DND-41 (cell line): ENCODE data around the gene RAE1.

Experiments
- ATAC-seq: fragments of 200-7000 bp; cut with Tn5 transposase; 3 replicates; pipeline ENCODE4 v1.9.1; 2021; ENCODE audit warnings: low read depth; ENCODE audit not compliant: insufficient read depth
- DNase-seq: peaks from one replicate; pipeline ENCODE4 v3.0.0-alpha.2; 2020
- H2AFZ ChIP-seq: 2 replicates; pipeline ENCODE4 v1.6.0; 2012; ENCODE audit warnings: low read depth, low read length
- H3K27ac ChIP-seq: 2 replicates; pipeline ENCODE4 v1.5.1; 2012; ENCODE audit warnings: low read length, inconsistent platforms
- H3K27me3 ChIP-seq: fragments of 200-600 bp; sonication (generic); 2 replicates; pipeline ENCODE4 v1.6.0; 2012; ENCODE audit warnings: low read length, mild to moderate bottlenecking, inconsistent platforms; ENCODE audit not compliant: insufficient read depth, poor library complexity
- H3K36me3 ChIP-seq: 2 replicates; pipeline ENCODE4 v1.5.1; 2012; ENCODE audit warnings: low read length, inconsistent platforms; ENCODE audit not compliant: insufficient read depth
- H3K4me1 ChIP-seq: 2 replicates; pipeline ENCODE4 v1.5.1; 2012; ENCODE audit warnings: mild to moderate bottlenecking, low read length; ENCODE audit not compliant: insufficient read depth
- H3K4me2 ChIP-seq: 2 replicates; pipeline ENCODE4 v1.6.0; 2012; ENCODE audit warnings: mild to moderate bottlenecking, moderate library complexity, low read length, inconsistent platforms; ENCODE audit not compliant: insufficient read depth
- H3K4me3 ChIP-seq, 2 experiments: fragments of 200-600 bp in 1 of 2; shearing (Covaris generic) in 1 of 2; 2 replicates each; pipeline ENCODE4 v1.5.1; 2012 to 2016; ENCODE audit warnings: inconsistent platforms in 2 of 2, low read length in 2 of 2, mild to moderate bottlenecking in 2 of 2, low read depth in 1 of 2, moderate library complexity in 1 of 2
- H3K79me2 ChIP-seq: 2 replicates; pipeline ENCODE4 v1.6.0; 2012; ENCODE audit warnings: low read length, inconsistent platforms; ENCODE audit not compliant: insufficient read depth
- H3K9ac ChIP-seq: 2 replicates; pipeline ENCODE4 v1.6.0; 2012; ENCODE audit warnings: low read depth, mild to moderate bottlenecking, inconsistent platforms, low read length, moderate library complexity
- H3K9me3 ChIP-seq: 2 replicates; pipeline ENCODE4 v1.5.1; 2012; ENCODE audit warnings: low read length, moderate library complexity, mild to moderate bottlenecking, inconsistent platforms; ENCODE audit not compliant: insufficient read depth, severe bottlenecking
- H4K20me1 ChIP-seq: 2 replicates; pipeline ENCODE4 v1.6.0; 2012; ENCODE audit warnings: low read length; ENCODE audit not compliant: insufficient read depth
- CTCF ChIP-seq: IDR thresholded peaks from 2 replicates; pipeline ENCODE4 v1.5.1; 2012; ENCODE audit warnings: borderline replicate concordance, low read length, moderate library complexity, mild to moderate bottlenecking; ENCODE audit not compliant: poor library complexity, severe bottlenecking; ENCODE audit errors: extremely low read depth
- EZH2 ChIP-seq: IDR thresholded peaks from 3 replicates; pipeline ENCODE4 v1.6.1; 2012; ENCODE audit warnings: borderline replicate concordance, low read depth, mild to moderate bottlenecking, moderate library complexity, low read length, inconsistent platforms; ENCODE audit not compliant: severe bottlenecking

RAE1 gene

GRCh38 chr20:57315976-57316480 is 35.0 kb upstream of the RAE1 start:
- Histone ChIP-seq H3K9me3 (no peaks in the 10 kb centered on the region), H3K4me1 (no peaks in the 10 kb centered on the region), H3K9ac (no peak overlapping the region), H3K4me2 (no peak overlapping the region), H2AFZ (no peak overlapping the region), H3K4me3 (no peak overlapping the region), H3K36me3 (no peaks in the 10 kb centered on the region), H3K27ac (no peak overlapping the region), H3K79me2 (no peaks in the 10 kb centered on the region), H3K27me3 (peaks cover 28% of the 10 kb centered on the region), H4K20me1 (0 out of 2 replicates have a peak, but pooled peaks cover 2% of the 10 kb centered on the region)
- DNase-seq = no peak
- TF ChIP-seq CTCF (no peak), EZH2 (no peak)
- no peak for ATAC-seq

GRCh38 chr20:57316795-57317201 is 34.3 kb upstream of the RAE1 start:
- Histone ChIP-seq H3K27ac (no peak overlapping the region), H3K4me2 (no peak overlapping the region), H3K27me3 (peaks cover 24% of the 10 kb centered on the region), H3K79me2 (no peaks in the 10 kb centered on the region), H3K4me1 (no peaks in the 10 kb centered on the region), H2AFZ (no peak overlapping the region), H3K9ac (no peak overlapping the region), H4K20me1 (0 out of 2 replicates have a peak, but pooled peaks cover 2% of the 10 kb centered on the region), H3K36me3 (no peaks in the 10 kb centered on the region), H3K4me3 (no peak overlapping the region), H3K9me3 (no peaks in the 10 kb centered on the region)
- no peak for TF ChIP-seq EZH2
- ATAC-seq (no peak), DNase-seq (no peak)

- H3K4me2 ChIP-seq = no peak overlapping the region
- no peaks in the 10 kb centered on the region for H3K4me1 ChIP-seq
- no peaks in the 10 kb centered on the region for H3K36me3 ChIP-seq
- no peak for DNase-seq
- TF ChIP-seq EZH2 (no peak), CTCF (no peak)
- H3K79me2 ChIP-seq = no peaks in the 10 kb centered on the region
- H3K9me3 ChIP-seq = no peaks in the 10 kb centered on the region
- 0 out of 2 replicates have a peak, but pooled peaks cover 2% of the 10 kb centered on the region for H4K20me1 ChIP-seq
- no peak overlapping the region for H2AFZ ChIP-seq
- no peak overlapping the region for H3K4me3 ChIP-seq
- H3K27me3 ChIP-seq = peaks cover 19% of the 10 kb centered on the region
- no peak overlapping the region for H3K27ac ChIP-seq
- no peak overlapping the region for H3K9ac ChIP-seq
- no peak for ATAC-seq
Measured at GRCh38 chr20:57317316-57317788, 33.7 kb upstream of the RAE1 start.

GRCh38 chr20:57317789-57318371 is 33.2 kb upstream of the RAE1 start:
- H3K4me2 ChIP-seq = no peak overlapping the region
- H3K27ac ChIP-seq = no peak overlapping the region
- ATAC-seq = no peak
- no peaks in the 10 kb centered on the region for H3K4me1 ChIP-seq
- H3K9ac ChIP-seq = no peak overlapping the region
- no peaks in the 10 kb centered on the region for H3K36me3 ChIP-seq
- no peak overlapping the region for H3K4me3 ChIP-seq
- no peak for DNase-seq
- no peaks in the 10 kb centered on the region for H3K79me2 ChIP-seq
- H3K27me3 ChIP-seq = peaks cover 19% of the 10 kb centered on the region
- TF ChIP-seq CTCF = no peak
- no peak for TF ChIP-seq EZH2
- 0 out of 2 replicates have a peak, but pooled peaks cover 2% of the 10 kb centered on the region for H4K20me1 ChIP-seq
- no peak overlapping the region for H2AFZ ChIP-seq
- no peaks in the 10 kb centered on the region for H3K9me3 ChIP-seq
